GM12891 (cell line): Measurements from ENCODE around the gene RPUSD3.
A peak's percentile ranks its signal among the peaks of the same experiment; 100 is the strongest.

Source experiments
- DNase-seq: peaks from one replicate; pipeline ENCODE4 v3.0.0; 2011; ENCODE audit warnings: low spot score; ENCODE audit not compliant: insufficient read length
- FAIRE-seq: peaks from 2 replicates; lab custom pipeline; 2011; peaks lifted over from hg19 to GRCh38; lab: Jason Lieb, UNC
- PAX5 ChIP-seq: IDR thresholded peaks from 2 replicates; pipeline ENCODE4 v1.6.1; 2011; ENCODE audit warnings: low read length, moderate library complexity, mild to moderate bottlenecking; ENCODE audit not compliant: insufficient read depth, severe bottlenecking
- POLR2A ChIP-seq: IDR thresholded peaks from 2 replicates; pipeline ENCODE4 v1.6.1; 2011; ENCODE audit warnings: low read depth, low read length, control low read depth
- POLR2AphosphoS5 ChIP-seq: IDR thresholded peaks from 2 replicates; pipeline ENCODE4 v1.6.1; 2011; ENCODE audit warnings: low read depth, low read length, control low read depth
- POU2F2 ChIP-seq: IDR thresholded peaks from 2 replicates; pipeline ENCODE4 v1.6.1; 2011; ENCODE audit warnings: low read depth, mild to moderate bottlenecking, control low read depth, low read length, moderate library complexity
- SPI1 ChIP-seq: IDR thresholded peaks from 2 replicates; pipeline ENCODE4 v1.6.1; 2011; ENCODE audit warnings: low read depth, low read length, control low read depth
- TAF1 ChIP-seq: IDR thresholded peaks from 2 replicates; pipeline ENCODE4 v1.6.1; 2011; ENCODE audit warnings: low read depth, low read length, control low read depth

RPUSD3 gene

GRCh38 chr3:9792405-9793160 lies 51.2 kb downstream of the RPUSD3 start, which contains the start of the genes ARPC4 and TADA3:
Gene ARPC4, plus strand, starts transcription at chr3:9793082. Its CDS starts 40 bp downstream, at chr3:9793122.
Gene TADA3, minus strand, starts transcription at chr3:9792473. Its CDS starts 1,007 bp downstream, at chr3:9791466.
- peak; percentile 81; the same call in 1 of the 2 replicates for TF ChIP-seq POLR2AphosphoS5
- no peak for TF ChIP-seq PAX5
- peak; percentile 85 for TF ChIP-seq TAF1
- peak; percentile 15 for TF ChIP-seq POLR2A
- peak; percentile 74 for TF ChIP-seq SPI1
- TF ChIP-seq POU2F2: peak; percentile 29; the same call in 1 of the 2 replicates

GRCh38 chr3:9791790-9792404 lies 51.9 kb downstream of the RPUSD3 start:
- TF ChIP-seq POLR2A (peak; percentile 9), POLR2AphosphoS5 (no peak)
- DNase-seq (no peak), FAIRE-seq (no peak)

More at GRCh38 chr3:9792405-9793160, 51.2 kb downstream of the RPUSD3 start, which contains the start of the genes ARPC4 and TADA3:
- FAIRE-seq (peak; percentile 87), DNase-seq (peak; percentile 84)

GRCh38 chr3:9791127-9791526 lies 52.7 kb downstream of the RPUSD3 start:
- FAIRE-seq: no peak
- no peak for TF ChIP-seq PAX5
- no peak for TF ChIP-seq SPI1
- no peak for TF ChIP-seq POU2F2
- TF ChIP-seq TAF1: no peak
- no peak for TF ChIP-seq POLR2AphosphoS5
- DNase-seq: no peak
